HCEC 1CT (cell line): ENCODE data around the gene PCDHA8.
"Not testable (repeated sequence)": the region's sequence is repeated elsewhere in the genome, so short reads cannot be mapped to it uniquely, and the experiment has no call there.

Experiments
- DNase-seq: peaks from one replicate; pipeline ENCODE4 v3.0.0-alpha.2; 2017

Gene PCDHA8

DNA sequence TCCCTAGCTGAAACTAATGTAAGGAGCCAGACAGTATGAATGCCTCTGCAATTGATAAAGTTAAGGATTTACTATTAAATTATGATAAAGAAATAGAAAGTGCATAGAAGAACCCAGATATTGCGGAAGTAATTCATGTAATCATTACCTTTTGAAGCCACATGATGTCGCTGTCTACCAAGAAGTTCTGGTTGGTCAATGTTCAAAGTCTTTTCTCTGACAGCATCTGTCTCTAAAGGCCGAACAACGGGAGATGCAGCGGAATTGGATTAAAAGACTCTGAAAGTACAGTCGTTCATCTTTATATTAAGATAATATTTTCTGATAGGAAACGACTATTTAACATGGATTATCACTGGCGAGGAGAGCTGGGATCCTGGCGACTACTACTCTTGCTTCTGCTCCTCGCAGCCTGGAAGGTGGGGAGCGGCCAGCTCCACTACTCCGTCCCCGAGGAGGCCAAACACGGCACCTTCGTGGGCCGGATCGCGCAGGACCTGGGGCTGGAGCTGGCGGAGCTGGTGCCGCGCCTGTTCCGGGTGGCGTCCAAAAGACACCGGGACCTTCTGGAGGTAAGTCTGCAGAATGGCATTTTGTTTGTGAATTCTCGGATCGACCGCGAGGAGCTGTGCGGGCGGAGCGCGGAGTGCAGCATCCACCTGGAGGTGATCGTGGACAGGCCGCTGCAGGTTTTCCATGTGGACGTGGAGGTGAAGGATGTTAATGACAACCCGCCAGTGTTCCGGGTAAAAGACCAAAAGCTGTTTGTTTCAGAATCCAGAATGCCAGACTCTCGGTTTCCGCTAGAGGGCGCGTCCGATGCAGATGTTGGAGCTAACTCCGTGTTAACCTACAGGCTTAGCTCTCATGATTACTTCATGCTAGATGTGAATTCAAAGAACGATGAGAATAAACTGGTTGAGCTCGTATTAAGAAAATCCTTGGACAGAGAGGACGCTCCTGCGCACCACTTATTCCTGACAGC lies at the start of gene PCDHA8:
PCDHA8 (plus strand) TSS at position 210 of the 985 bp plus-strand sequence; CDS start at position 345, 135 bp downstream.
- DNase-seq, result no peak

- no peak for DNase-seq
Measured at GRCh38 chr5:140794595-140795258, 46.3 kb upstream of the PCDHA8 start, which contains the start of gene PCDHA2. Gene PCDHA2, plus strand, starts transcription at chr5:140794852.

DNA sequence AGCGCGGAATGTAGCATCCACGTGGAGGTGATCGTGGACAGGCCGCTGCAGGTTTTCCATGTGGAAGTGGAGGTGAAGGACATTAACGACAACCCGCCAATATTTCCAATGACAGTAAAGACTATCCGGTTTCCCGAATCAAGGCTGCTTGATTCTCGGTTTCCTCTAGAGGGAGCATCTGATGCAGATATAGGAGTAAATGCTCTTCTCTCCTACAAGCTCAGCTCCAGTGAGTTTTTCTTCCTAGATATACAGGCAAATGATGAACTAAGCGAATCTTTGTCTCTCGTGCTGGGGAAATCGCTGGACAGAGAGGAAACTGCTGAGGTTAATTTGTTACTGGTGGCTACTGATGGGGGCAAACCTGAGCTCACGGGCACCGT lies 45.7 kb upstream of the PCDHA8 start:
- DNase-seq, result no peak

- not testable (repeated sequence) for DNase-seq
Measured at GRCh38 chr5:140796072-140796717, 44.8 kb upstream of the PCDHA8 start.

DNA sequence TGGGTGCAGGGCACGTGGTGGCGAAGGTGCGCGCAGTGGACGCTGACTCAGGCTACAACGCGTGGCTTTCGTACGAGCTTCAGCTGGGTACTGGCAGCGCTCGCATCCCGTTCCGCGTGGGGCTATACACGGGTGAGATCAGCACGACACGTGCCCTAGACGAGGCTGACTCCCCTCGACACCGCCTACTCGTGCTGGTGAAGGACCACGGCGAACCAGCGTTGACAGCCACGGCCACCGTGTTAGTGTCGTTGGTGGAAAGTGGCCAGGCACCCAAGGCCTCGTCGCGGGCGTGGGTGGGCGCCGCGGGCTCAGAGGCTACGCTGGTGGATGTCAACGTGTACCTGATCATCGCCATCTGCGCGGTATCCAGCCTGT lies 44.3 kb upstream of the PCDHA8 start:
- no peak for DNase-seq

DNA sequence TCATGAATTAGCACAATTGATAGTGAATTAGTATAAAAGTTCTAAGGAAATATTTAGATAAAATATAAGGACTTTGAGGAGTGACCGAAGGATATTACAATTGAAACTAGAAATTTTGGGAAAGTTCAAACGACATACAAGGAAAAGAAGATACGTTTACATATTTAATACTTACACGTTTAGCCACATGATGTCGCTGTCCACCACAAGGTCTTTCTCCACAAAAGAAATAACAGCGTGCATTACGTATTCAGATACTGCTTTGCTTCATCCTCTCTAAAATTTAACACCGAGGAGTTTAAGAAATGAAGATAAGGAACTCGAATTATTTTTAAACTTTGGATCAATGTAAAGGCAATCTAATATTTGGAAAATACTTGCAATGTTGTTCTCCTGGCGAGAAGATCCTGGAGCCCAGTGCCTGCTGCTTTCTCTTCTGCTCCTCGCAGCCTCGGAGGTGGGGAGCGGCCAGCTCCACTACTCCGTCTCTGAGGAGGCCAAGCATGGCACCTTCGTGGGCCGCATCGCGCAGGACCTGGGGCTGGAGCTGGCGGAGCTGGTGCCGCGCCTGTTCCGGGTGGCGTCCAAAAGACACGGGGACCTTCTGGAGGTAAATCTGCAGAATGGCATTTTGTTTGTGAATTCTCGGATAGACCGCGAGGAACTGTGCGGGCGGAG lies 40.0 kb upstream of the PCDHA8 start, which contains the start of gene PCDHA3:
PCDHA3 (plus strand) TSS at position 242 of the 678 bp plus-strand sequence.
- DNase-seq, result no peak

- no peak for DNase-seq
Measured at GRCh38 chr5:140801494-140801841, 39.5 kb upstream of the PCDHA8 start.

- not testable (repeated sequence) for DNase-seq
Measured at GRCh38 chr5:140802381-140802780, 38.6 kb upstream of the PCDHA8 start.

- no peak for DNase-seq
Measured at GRCh38 chr5:140802781-140803271, 38.2 kb upstream of the PCDHA8 start.

DNA sequence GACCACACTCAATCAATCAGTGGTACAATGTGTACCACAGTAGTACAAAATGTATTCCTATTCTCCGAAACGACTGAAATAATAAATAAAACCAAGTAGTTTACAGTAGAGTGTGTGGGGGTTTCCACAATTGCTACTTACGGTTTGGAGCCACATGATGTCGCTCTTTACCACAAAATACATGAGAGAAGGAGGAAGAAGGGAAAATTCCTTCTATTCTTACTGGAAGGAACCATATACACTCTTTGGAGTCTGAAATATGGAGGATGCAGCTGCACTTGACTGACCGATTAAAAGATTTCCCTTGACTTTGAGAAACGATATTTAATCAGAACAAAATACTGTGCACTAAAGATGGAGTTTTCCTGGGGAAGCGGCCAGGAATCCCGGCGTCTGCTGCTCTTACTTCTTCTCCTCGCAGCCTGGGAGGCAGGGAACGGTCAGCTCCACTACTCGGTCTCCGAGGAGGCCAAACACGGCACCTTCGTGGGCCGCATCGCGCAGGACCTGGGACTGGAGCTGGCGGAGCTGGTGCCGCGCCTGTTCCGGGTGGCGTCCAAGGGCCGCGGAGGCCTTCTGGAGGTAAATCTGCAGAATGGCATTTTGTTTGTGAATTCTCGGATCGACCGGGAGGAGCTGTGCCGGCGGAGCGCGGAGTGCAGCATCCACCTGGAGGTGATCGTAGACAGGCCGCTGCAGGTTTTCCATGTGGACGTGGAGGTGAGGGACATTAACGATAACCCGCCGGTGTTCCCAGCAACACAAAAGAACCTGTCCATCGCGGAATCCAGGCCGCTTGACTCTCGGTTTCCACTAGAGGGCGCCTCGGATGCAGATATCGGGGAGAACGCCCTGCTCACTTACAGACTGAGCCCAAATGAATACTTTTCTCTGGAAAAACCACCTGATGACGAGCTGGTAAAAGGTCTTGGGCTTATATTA lies 33.9 kb upstream of the PCDHA8 start, which contains the start of gene PCDHA4:
PCDHA4 (plus strand) TSS at position 235 of the 942 bp plus-strand sequence.
- DNase-seq, result no peak

GRCh38 chr5:140808241-140808888 lies 32.6 kb upstream of the PCDHA8 start:
- not testable (repeated sequence) for DNase-seq

- DNase-seq, result no peak
Measured at GRCh38 chr5:140808889-140809291, 32.1 kb upstream of the PCDHA8 start.

GRCh38 chr5:140821375-140822280 lies 19.4 kb upstream of the PCDHA8 start, which contains the start of gene PCDHA5:
Gene PCDHA5, plus strand, starts transcription at chr5:140821613.
- no peak for DNase-seq

GRCh38 chr5:140822281-140822629 lies 18.7 kb upstream of the PCDHA8 start:
- DNase-seq, result no peak

GRCh38 chr5:140822969-140823368 lies 18.0 kb upstream of the PCDHA8 start:
- DNase-seq, result not testable (repeated sequence)

- DNase-seq, result no peak
Measured at GRCh38 chr5:140823475-140823874, 17.5 kb upstream of the PCDHA8 start.

GRCh38 chr5:140827704-140828361 lies 13.2 kb upstream of the PCDHA8 start, which contains the start of gene PCDHA6:
Gene PCDHA6, plus strand, starts transcription at chr5:140827960. Its CDS starts 132 bp downstream, at chr5:140828092.
- no peak for DNase-seq

DNA sequence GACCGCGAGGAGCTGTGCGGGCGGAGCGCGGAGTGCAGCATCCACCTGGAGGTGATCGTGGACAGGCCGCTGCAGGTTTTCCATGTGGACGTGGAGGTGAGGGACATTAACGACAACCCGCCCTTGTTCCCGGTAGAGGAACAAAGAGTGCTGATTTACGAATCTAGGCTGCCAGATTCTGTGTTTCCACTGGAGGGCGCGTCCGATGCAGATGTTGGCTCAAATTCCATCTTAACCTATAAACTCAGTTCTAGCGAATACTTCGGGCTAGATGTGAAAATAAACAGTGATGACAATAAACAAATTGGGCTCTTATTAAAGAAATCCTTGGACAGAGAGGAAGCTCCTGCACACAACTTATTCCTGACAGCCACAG lies 12.6 kb upstream of the PCDHA8 start:
- DNase-seq, result no peak
